GM12874 (cell line): Measurements from ENCODE around the gene SLC39A1.

Experiments used
- CTCF ChIP-seq: IDR thresholded peaks from 2 replicates; pipeline ENCODE4 v1.5.1; 2011; ENCODE audit warnings: low read depth, mild to moderate bottlenecking, control low read depth, low read length, moderate library complexity; ENCODE audit not compliant: insufficient read depth

SLC39A1 gene

DNA sequence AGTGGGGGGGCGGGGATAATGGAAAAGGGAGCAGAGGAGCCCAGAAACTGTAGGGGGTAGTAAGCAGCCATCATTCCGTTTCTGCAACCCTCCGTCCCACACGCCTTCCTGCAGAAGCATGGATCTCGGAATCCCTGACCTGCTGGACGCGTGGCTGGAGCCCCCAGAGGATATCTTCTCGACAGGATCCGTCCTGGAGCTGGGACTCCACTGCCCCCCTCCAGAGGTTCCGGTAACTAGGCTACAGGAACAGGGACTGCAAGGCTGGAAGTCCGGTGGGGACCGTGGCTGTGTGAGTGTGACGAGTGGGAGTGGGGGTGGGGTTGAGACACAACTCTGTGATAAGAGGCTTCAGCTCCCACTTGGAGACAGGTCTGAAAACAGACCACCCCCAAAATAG is 5.1 kb upstream of the SLC39A1 start:
- no peak for TF ChIP-seq CTCF

GRCh38 chr1:153968000-153968363 is 4.6 kb upstream of the SLC39A1 start:
- no peak for TF ChIP-seq CTCF

GRCh38 chr1:153967107-153967999 is 4.0 kb upstream of the SLC39A1 start, which contains the start of gene CREB3L4:
Gene CREB3L4, plus strand, starts transcription at chr1:153967902. Its CDS starts 624 bp downstream, at chr1:153968526.
- peak; percentile 50 for TF ChIP-seq CTCF

- no peak for TF ChIP-seq CTCF
Measured at GRCh38 chr1:153963850-153964331, 554 bp upstream of the SLC39A1 start.

DNA sequence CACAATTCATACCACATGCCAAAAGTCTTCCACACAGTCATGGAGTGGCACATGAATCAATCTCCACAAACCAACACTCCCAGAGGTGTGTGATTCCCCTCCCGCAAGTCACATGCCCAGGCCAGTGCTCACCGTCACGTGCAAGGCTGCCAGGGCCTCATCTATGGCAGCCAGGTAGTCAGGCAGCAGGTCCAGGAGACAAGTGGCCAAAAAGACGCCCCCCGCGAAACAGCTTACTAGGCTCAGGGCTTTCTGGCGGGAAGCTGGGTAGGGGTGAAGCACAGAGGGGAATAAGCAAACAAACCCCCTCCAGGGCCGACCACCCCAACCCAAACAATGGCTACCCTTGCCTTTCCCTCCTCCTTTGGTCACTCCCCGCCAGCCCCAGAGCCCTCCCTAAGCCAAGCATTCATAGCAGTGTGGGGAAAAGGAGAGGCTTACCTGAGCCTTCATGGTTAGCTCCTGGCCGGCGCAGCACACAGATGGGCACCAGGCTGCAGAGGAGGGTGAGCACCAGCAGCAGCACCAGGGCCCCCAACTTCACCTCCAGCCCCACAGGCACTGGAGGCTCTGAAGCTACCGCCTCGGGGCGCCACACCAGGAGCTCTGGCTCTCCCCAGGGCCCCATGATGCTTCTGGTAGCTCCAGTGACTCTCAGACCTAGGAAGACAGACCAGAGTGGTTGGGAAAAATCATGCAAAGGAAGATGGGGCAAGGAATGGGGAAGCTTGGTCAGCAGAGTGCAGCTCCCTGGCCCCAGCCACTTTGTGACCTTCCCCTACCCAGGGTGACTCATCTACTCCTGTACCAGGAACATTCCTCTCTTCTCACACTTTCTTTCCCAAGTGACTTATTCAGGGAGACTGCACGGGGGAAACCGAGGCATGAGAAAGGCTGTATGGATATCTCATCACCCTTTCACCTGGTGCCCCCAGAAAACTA is 978 bp downstream of the SLC39A1 start:
- no peak for TF ChIP-seq CTCF

GRCh38 chr1:153961421-153961820 is 1.9 kb downstream of the SLC39A1 start:
- TF ChIP-seq CTCF: no peak

- TF ChIP-seq CTCF: no peak
Measured at GRCh38 chr1:153960206-153960605, 3.1 kb downstream of the SLC39A1 start.
